ENCODE measurements around the gene NISCH. TPM values are rescaled to one million over a fixed set of nuclear protein-coding genes. Genes with fewer than 3 reads are reported as not detected.

Gene NISCH
- total RNA-seq, 1 donor from 2014 or later: 71.6 TPM

- DNase-seq (ENCODE audit: low spot score): no peak
Observed at GRCh38 chr3:52446631-52447511, 8.5 kb upstream of the NISCH start.

GRCh38 chr3:52447512-52448355, 7.7 kb upstream of the NISCH start:
- DNase-seq (ENCODE audit: low spot score): no peak

GRCh38 chr3:52450489-52451236, 4.7 kb upstream of the NISCH start:
- no peak for DNase-seq (ENCODE audit: low spot score)

GRCh38 chr3:52451237-52452083, 3.9 kb upstream of the NISCH start:
- DNase-seq (ENCODE audit: low spot score): no peak

- no peak for DNase-seq (ENCODE audit: low spot score)
Observed at GRCh38 chr3:52452126-52452525, 3.3 kb upstream of the NISCH start.

GRCh38 chr3:52452570-52453221, 2.7 kb upstream of the NISCH start:
- no peak for DNase-seq (ENCODE audit: low spot score)

- DNase-seq (ENCODE audit: low spot score): no peak
Observed at GRCh38 chr3:52453496-52454249, 1.7 kb upstream of the NISCH start, which contains the start of gene TNNC1. TNNC1 (minus strand) TSS chr3:52454041; CDS start chr3:52454015, 26 bp downstream.

- DNase-seq (ENCODE audit: low spot score): no peak
Observed at GRCh38 chr3:52454250-52454937, 1.0 kb upstream of the NISCH start.

GRCh38 chr3:52454938-52455282, 494 bp upstream of the NISCH start:
- no peak for DNase-seq (ENCODE audit: low spot score)

GRCh38 chr3:52456169-52456799, 880 bp downstream of the NISCH start:
- DNase-seq (ENCODE audit: low spot score): no peak

- no peak for DNase-seq (ENCODE audit: low spot score)
Observed at GRCh38 chr3:52456800-52457183, 1.4 kb downstream of the NISCH start.

GRCh38 chr3:52458031-52458760, 2.8 kb downstream of the NISCH start:
- DNase-seq (ENCODE audit: low spot score): no peak

- DNase-seq (ENCODE audit: low spot score): no peak
Observed at GRCh38 chr3:52458770-52459545, 3.6 kb downstream of the NISCH start.

- DNase-seq (ENCODE audit: low spot score): no peak
Observed at GRCh38 chr3:52461874-52462273, 6.5 kb downstream of the NISCH start.

GRCh38 chr3:52463416-52463815, 8.0 kb downstream of the NISCH start:
- DNase-seq (ENCODE audit: low spot score): no peak

- DNase-seq (ENCODE audit: low spot score): no peak
Observed at GRCh38 chr3:52468336-52468735, 12.9 kb downstream of the NISCH start.

GRCh38 chr3:52469001-52469400, 13.6 kb downstream of the NISCH start:
- DNase-seq (ENCODE audit: low spot score): no peak

All from mesenteric fat pad (tissue), 1 donor.